WTC11 (cell line): ENCODE measurements around the gene PSMC1. TPM values are rescaled to one million over a fixed set of nuclear protein-coding genes. Genes with fewer than 3 reads are reported as not detected.

ENCODE experiments used
- ATAC-seq: fragments of 200-7000 bp; cut with Tn5 transposase; 2 replicates; pipeline ENCODE4 v1.10.0; 2021; ENCODE audit warnings: mild to moderate bottlenecking, moderate library complexity
- CTCF ChIA-PET: fragments of 300-600 bp; sonication (Branson Sonifier 250); formaldehyde crosslinking; loops from one replicate; lab custom pipeline; 2021; ENCODE audit warnings: antibody characterized with exemption; lab: Charles Lee
- POLR2A ChIA-PET: fragments of 350-600 bp; sonication (Branson Sonifier 250); formaldehyde crosslinking; loops from one replicate; lab custom pipeline; 2021; ENCODE audit warnings: antibody characterized with exemption; lab: Charles Lee
- DNase-seq: peaks from one replicate; pipeline ENCODE4 v3.0.0; 2021; ENCODE audit warnings: low spot score
- H3K27ac Mint-ChIP-seq: 2 replicates; pipeline ENCODE4 v1.8.0; 2021; ENCODE audit warnings: mixed read lengths
- H3K27me3 Mint-ChIP-seq: 2 replicates; pipeline ENCODE4 v1.8.0; 2021; ENCODE audit warnings: low read depth, mild to moderate bottlenecking, moderate library complexity, mixed read lengths
- H3K36me3 Mint-ChIP-seq: 2 replicates; pipeline ENCODE4 v1.8.0; 2021; ENCODE audit warnings: mixed read lengths
- H3K4me1 Mint-ChIP-seq: 2 replicates; pipeline ENCODE4 v1.8.0; 2022; ENCODE audit warnings: mixed read lengths
- H3K4me3 Mint-ChIP-seq: 2 replicates; pipeline ENCODE4 v1.8.0; 2021; ENCODE audit warnings: mild to moderate bottlenecking, moderate library complexity, mixed read lengths
- H3K9me3 Mint-ChIP-seq: 2 replicates; pipeline ENCODE4 v1.8.0; 2021; ENCODE audit warnings: mixed read lengths
- ETV6 ChIP-seq: sonication (generic); formaldehyde crosslinking; IDR thresholded peaks from 2 replicates; pipeline ENCODE4 v1.8.1; 2022; ENCODE audit warnings: mild to moderate bottlenecking, missing genetic modification reagents
- GABPB1 ChIP-seq: sonication (generic); formaldehyde crosslinking; IDR thresholded peaks from 2 replicates; pipeline ENCODE4 v1.8.1; 2023; ENCODE audit warnings: mild to moderate bottlenecking, missing genetic modification reagents
- GTF2I ChIP-seq: fragments of 250-450 bp; sonication (Bioruptor Pico); conservative IDR thresholded peaks from 2 replicates; pipeline ENCODE4 v1.4.0; 2021; ENCODE audit warnings: mild to moderate bottlenecking
- MYBL2 ChIP-seq: sonication (generic); formaldehyde crosslinking; IDR thresholded peaks from 2 replicates; pipeline ENCODE4 v1.8.1; 2023; ENCODE audit warnings: mild to moderate bottlenecking, moderate library complexity, missing genetic modification reagents
- OVOL2 ChIP-seq: fragments of 250-450 bp; sonication (Bioruptor Pico); IDR thresholded peaks from 2 replicates; pipeline ENCODE4 v1.9.0; 2021; ENCODE audit warnings: mild to moderate bottlenecking, borderline replicate concordance
- ZNF416 ChIP-seq: fragments of 250-450 bp; sonication (Bioruptor Pico); IDR thresholded peaks from 2 replicates; pipeline ENCODE4 v1.9.0; 2021; ENCODE audit warnings: mild to moderate bottlenecking, inconsistent platforms
- total RNA-seq: library from RNA; stranded (reverse); gene quantifications from 3 replicates; pipeline ENCODE4 v1.2.3, GENCODE V29; 2021
- TF ChIP-seq, protein P1 (sequence below): fragments of 200-600 bp; IDR thresholded peaks from 2 replicates; pipeline ENCODE4 v1.8.0; 2022; ENCODE audit warnings: antibody characterized with exemption
- TF ChIP-seq, protein P2 (sequence below): sonication (generic); formaldehyde crosslinking; IDR thresholded peaks from 2 replicates; pipeline ENCODE4 v1.8.1; 2023; ENCODE audit warnings: mild to moderate bottlenecking, missing genetic modification reagents, moderate library complexity
- TF ChIP-seq, protein P3 (sequence below): fragments of 250-450 bp; sonication (Bioruptor Pico); IDR thresholded peaks from 2 replicates; pipeline ENCODE4 v2.1.2; 2022; ENCODE audit warnings: mild to moderate bottlenecking, moderate library complexity
- TF ChIP-seq, protein P4 (sequence below): sonication (generic); formaldehyde crosslinking; IDR thresholded peaks from 2 replicates; pipeline ENCODE4 v1.8.1; 2022; ENCODE audit warnings: low read depth, mild to moderate bottlenecking, moderate library complexity, missing genetic modification reagents, borderline replicate concordance
- TF ChIP-seq, protein P5 (sequence below): fragments of 250-450 bp; sonication (Bioruptor Pico); IDR thresholded peaks from 2 replicates; pipeline ENCODE4 v1.8.0; 2021; ENCODE audit warnings: mild to moderate bottlenecking
- TF ChIP-seq, protein P6 (sequence below): sonication (generic); formaldehyde crosslinking; IDR thresholded peaks from 2 replicates; pipeline ENCODE4 v1.8.1; 2022; ENCODE audit warnings: mild to moderate bottlenecking, moderate library complexity, missing genetic modification reagents
- TF ChIP-seq, protein P7 (sequence below): sonication (generic); formaldehyde crosslinking; IDR thresholded peaks from 2 replicates; pipeline ENCODE4 v1.8.1; 2022; ENCODE audit warnings: mild to moderate bottlenecking, missing genetic modification reagents, moderate library complexity, borderline replicate concordance
- TF ChIP-seq, protein P8 (sequence below): fragments of 250-450 bp; sonication (Bioruptor Pico); IDR thresholded peaks from 2 replicates; pipeline ENCODE4 v1.9.0; 2021; ENCODE audit warnings: moderate library complexity, mild to moderate bottlenecking, inconsistent platforms, borderline replicate concordance

The PSMC1 gene
- total RNA-seq, 1 experiment from 2014 or later = 88.9 TPM

DNA sequence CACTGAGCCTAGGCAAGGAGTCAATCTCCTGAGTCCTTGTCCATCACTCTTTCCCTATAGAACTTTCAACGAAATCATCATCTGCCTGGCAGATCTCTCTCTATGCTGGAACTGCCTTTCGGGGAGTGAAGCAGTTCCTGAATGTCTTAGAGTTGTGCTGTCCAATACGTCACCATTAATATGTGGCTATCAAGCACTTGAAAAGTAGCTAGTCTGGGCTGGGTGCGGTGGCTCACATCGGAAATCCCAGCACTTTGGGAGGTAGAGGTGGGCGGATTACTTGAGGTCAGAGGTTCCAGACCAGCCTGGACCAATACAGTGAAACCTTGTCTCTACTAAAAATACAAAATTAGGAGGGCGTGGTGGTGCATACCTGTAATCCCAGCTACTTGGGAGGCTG lies 40.3 kb downstream of the PSMC1 start (continued):
- TF ChIP-seq GABPB1 (CRISPR knock-in tag) = no peak
- TF ChIP-seq, all 79 proteins: peak for 0

DNA sequence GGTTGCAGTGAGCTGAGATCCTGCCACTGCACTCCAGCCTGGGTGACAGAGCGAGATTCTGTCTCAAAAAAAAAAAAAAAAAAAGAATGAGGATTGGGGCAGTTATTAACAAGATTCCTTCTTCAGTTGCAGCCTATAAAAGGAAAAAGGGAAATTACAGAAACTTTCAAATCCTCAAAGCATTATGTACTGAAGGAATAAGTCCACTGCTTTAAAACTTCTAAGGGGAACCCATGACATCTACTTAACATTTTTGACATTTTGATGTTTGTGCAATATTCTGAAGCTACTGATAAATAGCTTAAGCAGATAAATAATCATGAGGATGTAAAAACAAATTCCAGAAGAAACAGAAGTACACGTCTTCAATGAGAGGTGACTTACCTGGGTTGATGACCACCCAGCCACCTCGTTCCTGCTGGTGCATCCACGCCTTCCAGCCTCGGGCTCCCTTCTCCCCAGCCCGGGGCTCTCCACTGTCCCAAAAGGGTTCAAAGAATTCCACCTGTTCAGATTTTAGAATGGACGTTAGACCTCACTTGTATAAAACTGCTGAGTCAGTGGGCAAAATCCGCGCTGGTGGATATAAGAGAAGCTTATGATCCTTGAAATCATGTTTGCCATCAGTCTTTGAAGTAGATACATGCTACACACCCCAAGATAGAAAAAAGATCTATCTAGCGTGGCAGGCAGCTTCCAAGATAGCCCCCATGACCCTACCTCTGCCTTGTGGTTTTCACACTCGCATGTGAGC lies 41.7 kb downstream of the PSMC1 start:
- CTCF ChIA-PET = interaction anchor here (0.5 kb wide), 1 partner anchor 416 kb away, joined by 4 read pairs; no protein-coding TSS in a partner anchor
- Mint-ChIP-seq H3K27me3 (no peaks in the 10 kb centered on the region; the same call in 1 of the 2 replicates), H3K27ac (no peak overlapping the region), H3K4me3 (no peak overlapping the region), H3K9me3 (peaks cover 4% of the 10 kb centered on the region), H3K4me1 (peaks cover 26% of the 10 kb centered on the region), H3K36me3 (peaks cover 36% of the 10 kb centered on the region)
- DNase-seq (no peak), ATAC-seq (no peak)
- POLR2A ChIA-PET = no interaction called here
- TF ChIP-seq, protein P1, sequence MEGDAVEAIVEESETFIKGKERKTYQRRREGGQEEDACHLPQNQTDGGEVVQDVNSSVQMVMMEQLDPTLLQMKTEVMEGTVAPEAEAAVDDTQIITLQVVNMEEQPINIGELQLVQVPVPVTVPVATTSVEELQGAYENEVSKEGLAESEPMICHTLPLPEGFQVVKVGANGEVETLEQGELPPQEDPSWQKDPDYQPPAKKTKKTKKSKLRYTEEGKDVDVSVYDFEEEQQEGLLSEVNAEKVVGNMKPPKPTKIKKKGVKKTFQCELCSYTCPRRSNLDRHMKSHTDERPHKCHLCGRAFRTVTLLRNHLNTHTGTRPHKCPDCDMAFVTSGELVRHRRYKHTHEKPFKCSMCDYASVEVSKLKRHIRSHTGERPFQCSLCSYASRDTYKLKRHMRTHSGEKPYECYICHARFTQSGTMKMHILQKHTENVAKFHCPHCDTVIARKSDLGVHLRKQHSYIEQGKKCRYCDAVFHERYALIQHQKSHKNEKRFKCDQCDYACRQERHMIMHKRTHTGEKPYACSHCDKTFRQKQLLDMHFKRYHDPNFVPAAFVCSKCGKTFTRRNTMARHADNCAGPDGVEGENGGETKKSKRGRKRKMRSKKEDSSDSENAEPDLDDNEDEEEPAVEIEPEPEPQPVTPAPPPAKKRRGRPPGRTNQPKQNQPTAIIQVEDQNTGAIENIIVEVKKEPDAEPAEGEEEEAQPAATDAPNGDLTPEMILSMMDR = no peak
- TF ChIP-seq, protein P2, sequence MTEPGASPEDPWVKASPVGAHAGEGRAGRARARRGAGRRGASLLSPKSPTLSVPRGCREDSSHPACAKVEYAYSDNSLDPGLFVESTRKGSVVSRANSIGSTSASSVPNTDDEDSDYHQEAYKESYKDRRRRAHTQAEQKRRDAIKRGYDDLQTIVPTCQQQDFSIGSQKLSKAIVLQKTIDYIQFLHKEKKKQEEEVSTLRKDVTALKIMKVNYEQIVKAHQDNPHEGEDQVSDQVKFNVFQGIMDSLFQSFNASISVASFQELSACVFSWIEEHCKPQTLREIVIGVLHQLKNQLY (CRISPR knock-in tag) = no peak
- TF ChIP-seq MYBL2 (CRISPR knock-in tag) (no peak), ZNF416 (CRISPR knock-in tag) (no peak), OVOL2 (CRISPR knock-in tag) (no peak), GABPB1 (CRISPR knock-in tag) (no peak), ETV6 (no peak)
- TF ChIP-seq, protein P3, sequence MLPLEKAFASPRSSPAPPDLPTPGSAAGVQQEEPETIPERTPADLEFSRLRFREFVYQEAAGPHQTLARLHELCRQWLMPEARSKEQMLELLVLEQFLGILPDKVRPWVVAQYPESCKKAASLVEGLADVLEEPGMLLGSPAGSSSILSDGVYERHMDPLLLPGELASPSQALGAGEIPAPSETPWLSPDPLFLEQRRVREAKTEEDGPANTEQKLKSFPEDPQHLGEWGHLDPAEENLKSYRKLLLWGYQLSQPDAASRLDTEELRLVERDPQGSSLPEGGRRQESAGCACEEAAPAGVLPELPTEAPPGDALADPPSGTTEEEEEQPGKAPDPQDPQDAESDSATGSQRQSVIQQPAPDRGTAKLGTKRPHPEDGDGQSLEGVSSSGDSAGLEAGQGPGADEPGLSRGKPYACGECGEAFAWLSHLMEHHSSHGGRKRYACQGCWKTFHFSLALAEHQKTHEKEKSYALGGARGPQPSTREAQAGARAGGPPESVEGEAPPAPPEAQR (CRISPR knock-in tag) = no peak
- TF ChIP-seq, protein P4, sequence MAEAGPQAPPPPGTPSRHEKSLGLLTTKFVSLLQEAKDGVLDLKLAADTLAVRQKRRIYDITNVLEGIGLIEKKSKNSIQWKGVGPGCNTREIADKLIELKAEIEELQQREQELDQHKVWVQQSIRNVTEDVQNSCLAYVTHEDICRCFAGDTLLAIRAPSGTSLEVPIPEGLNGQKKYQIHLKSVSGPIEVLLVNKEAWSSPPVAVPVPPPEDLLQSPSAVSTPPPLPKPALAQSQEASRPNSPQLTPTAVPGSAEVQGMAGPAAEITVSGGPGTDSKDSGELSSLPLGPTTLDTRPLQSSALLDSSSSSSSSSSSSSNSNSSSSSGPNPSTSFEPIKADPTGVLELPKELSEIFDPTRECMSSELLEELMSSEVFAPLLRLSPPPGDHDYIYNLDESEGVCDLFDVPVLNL (CRISPR knock-in tag) = no peak
- TF ChIP-seq, protein P5, sequence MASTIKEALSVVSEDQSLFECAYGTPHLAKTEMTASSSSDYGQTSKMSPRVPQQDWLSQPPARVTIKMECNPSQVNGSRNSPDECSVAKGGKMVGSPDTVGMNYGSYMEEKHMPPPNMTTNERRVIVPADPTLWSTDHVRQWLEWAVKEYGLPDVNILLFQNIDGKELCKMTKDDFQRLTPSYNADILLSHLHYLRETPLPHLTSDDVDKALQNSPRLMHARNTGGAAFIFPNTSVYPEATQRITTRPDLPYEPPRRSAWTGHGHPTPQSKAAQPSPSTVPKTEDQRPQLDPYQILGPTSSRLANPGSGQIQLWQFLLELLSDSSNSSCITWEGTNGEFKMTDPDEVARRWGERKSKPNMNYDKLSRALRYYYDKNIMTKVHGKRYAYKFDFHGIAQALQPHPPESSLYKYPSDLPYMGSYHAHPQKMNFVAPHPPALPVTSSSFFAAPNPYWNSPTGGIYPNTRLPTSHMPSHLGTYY (CRISPR knock-in tag) = no peak
- TF ChIP-seq, protein P6, sequence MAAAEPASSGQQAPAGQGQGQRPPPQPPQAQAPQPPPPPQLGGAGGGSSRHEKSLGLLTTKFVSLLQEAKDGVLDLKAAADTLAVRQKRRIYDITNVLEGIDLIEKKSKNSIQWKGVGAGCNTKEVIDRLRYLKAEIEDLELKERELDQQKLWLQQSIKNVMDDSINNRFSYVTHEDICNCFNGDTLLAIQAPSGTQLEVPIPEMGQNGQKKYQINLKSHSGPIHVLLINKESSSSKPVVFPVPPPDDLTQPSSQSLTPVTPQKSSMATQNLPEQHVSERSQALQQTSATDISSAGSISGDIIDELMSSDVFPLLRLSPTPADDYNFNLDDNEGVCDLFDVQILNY = no peak

DNA sequence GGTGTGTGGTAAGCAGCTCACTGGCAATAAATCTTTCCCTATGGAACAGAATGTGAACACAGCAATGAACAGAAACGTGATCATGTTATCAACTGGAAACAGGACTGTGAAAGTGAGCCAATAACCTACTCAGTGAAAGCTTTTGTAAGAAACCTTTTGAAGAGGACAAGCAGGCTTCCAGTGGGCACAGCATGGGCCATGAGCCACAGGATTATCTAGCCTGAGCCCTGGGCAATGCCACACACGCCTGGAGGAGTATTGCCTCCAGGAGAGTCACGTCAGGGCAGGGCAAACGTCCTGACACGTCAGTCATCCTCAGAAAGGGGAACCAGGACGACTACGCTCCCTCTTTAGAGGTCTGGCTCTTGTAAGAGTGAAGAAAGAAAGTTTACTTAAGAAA lies 43.1 kb downstream of the PSMC1 start:
- no peak overlapping the region for H3K4me3 Mint-ChIP-seq
- peaks cover 4% of the 10 kb centered on the region for H3K9me3 Mint-ChIP-seq
- no peaks in the 10 kb centered on the region; the same call in 1 of the 2 replicates for H3K27me3 Mint-ChIP-seq
- DNase-seq (no peak), ATAC-seq (no peak)
- H3K27ac Mint-ChIP-seq = no peak overlapping the region; the same call in 1 of the 2 replicates
- ChIA-PET CTCF (interaction anchor here (0.8 kb wide), 1 partner anchor 23 kb away, joined by 3 read pairs; no protein-coding TSS in a partner anchor), POLR2A (no interaction called here)
- no peak for TF ChIP-seq GTF2I
- TF ChIP-seq, protein P7, sequence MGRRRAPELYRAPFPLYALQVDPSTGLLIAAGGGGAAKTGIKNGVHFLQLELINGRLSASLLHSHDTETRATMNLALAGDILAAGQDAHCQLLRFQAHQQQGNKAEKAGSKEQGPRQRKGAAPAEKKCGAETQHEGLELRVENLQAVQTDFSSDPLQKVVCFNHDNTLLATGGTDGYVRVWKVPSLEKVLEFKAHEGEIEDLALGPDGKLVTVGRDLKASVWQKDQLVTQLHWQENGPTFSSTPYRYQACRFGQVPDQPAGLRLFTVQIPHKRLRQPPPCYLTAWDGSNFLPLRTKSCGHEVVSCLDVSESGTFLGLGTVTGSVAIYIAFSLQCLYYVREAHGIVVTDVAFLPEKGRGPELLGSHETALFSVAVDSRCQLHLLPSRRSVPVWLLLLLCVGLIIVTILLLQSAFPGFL (CRISPR knock-in tag) = no peak
- TF ChIP-seq, protein P8, sequence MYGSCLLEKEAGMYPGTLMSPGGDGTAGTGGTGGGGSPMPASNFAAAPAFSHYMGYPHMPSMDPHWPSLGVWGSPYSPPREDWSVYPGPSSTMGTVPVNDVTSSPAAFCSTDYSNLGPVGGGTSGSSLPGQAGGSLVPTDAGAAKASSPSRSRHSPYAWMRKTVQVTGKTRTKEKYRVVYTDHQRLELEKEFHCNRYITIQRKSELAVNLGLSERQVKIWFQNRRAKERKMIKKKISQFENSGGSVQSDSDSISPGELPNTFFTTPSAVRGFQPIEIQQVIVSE (CRISPR knock-in tag) = no peak
- peaks cover 39% of the 10 kb centered on the region for H3K4me1 Mint-ChIP-seq
- peaks cover 31% of the 10 kb centered on the region for H3K36me3 Mint-ChIP-seq
